HG03159 (cell line): Measurements from ENCODE around the gene HCST.
"Not testable (repeated sequence)": the region's sequence is repeated elsewhere in the genome, so short reads cannot be mapped to it uniquely, and the experiment has no call there.

Experiments used
- ATAC-seq: cut with Tn5 transposase; IDR thresholded peaks from one replicate; pipeline ENCODE4 v1.9.1; 2021; ENCODE audit warnings: mild to moderate bottlenecking, moderate library complexity; ENCODE audit not compliant: unreplicated experiment

Gene HCST

DNA sequence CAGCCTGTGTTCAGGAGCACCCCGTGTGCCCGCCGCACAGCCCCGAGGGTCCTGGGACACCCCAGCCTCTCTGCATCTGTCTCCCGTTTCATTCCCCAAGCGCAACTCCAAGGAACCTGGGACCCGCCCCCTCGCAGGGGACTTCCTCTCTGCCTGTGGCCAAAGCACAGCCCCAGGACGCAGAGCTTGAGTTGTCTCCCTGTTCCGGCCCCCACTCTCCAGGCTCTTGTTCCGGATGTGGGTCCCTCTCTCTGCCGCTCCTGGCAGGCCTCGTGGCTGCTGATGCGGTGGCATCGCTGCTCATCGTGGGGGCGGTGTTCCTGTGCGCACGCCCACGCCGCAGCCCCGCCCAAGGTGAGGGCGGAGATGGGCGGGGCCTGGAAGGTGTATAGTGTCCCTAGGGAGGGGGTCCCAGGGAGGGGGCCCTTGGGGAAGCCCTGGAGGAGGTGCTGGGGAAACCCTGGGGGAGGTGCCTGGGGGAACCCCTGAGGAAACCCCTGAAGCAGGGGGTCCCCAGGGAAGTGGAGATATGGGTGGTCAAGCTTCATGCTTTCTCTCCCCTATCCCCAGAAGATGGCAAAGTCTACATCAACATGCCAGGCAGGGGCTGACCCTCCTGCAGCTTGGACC, 1.3 kb downstream of the HCST start:
- peak; percentile 47 for ATAC-seq

- ATAC-seq = no peak
These were observed 2.2 kb downstream of the HCST start for GRCh38 chr19:35904311-35905068.

DNA sequence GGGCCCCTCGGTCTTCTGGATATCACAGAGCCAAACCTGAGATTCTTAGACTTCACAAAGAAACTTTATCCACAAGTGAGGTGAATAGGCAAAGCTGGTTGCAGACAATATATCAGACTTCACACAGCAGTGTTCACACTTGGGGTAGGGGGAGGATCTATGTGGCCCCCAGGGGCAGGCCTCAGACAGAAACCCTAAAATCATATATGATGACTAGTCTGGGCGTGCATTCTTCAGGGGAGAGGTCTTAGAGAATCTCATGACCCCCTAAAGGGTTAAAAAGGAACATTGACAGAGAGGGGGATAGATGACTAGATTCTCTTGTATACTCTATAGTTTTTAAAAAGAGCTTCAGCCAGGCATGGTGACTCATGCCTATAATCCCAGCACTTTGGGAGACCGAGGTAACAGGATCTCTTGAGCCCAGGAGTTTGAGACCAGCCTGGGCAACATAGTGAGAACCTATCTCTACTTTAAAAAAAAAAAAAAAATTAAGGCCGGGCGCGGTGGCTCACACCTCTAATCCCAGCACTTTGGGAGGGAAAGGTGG, 2.9 kb downstream of the HCST start:
- ATAC-seq = no peak

DNA sequence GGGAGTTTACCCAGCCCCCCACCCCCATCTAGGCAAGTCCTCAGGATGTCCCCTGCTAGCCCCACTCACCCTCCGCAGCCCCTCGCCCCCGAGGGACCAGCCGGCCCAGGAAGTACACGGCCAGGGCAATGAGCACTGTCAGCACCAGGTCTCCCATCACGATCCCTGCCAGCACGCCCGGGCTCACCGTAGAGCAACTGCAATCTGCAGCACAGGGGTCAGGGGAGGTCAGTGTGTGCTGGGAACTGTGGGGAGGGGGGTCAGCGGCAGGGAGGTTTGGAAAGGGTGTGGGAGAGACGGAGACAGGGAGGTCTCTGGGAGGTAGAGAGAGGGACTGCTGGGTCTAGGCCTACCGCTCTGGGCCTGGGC, 5.0 kb downstream of the HCST start:
- ATAC-seq = no peak

- no peak for ATAC-seq
These were observed 5.7 kb downstream of the HCST start, which contains the start of gene TYROBP for GRCh38 chr19:35908010-35908441. Gene TYROBP (minus strand): TSS chr19:35908295. CDS start chr19:35908228, 67 bp downstream.

DNA sequence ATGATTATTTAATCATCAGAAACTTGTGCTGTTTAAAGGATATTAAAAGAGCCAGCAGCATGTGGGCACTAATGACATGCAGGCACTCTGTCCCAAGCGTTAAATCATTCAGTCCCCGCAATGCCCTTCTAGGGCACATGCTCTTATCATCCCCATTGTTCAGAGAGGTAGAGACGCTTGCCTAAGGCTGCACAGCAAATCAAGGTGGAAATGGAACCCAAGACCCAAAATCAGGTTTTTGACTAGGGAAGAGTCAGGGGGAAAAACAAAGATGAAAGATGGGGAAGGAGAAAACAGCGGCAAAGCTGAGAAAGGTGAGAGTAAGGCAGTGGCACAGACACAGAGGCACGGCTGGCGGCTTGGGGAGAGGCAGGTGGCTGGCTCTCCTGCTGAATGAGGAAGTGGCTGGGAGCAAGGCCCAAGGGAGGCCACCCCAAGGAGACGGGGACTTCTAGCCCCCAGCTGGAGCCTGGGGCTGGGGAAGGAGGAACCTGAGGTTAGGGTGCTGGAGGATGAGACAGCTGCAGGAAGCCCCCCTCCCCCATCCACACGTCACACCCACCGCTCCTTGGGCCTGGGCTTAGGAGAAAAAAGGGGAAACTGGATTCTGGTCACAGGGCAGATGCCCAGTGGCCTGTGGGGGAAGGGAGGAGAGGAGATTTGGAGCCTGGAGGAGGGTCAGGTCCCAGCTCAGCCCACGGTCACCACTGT, 6.8 kb downstream of the HCST start:
- ATAC-seq = no peak

GRCh38 chr19:35909684-35910035, 7.3 kb downstream of the HCST start:
- ATAC-seq = no peak

DNA sequence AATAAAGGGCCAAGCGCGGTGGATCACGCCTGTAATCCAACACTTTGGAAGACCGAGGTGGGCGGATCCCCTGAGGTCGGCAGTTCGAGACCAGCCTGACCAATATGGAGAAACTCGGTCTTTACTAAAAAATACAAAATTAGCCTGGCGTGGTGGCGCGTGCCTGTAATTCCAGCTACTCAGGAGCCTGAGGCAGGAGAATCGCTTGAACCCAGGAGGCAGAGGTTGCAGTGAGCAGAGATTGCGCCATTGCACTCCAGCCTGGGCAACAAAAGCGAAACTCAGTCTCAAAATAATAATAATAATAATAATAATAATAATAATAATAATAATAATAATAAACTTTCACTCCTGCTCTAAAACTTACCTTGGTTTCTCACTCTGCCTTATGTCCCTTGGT, 8.0 kb downstream of the HCST start:
- ATAC-seq = not testable (repeated sequence)

- no peak for ATAC-seq
These were observed 8.8 kb downstream of the HCST start for GRCh38 chr19:35911173-35911572.

- ATAC-seq = no peak
These were observed 9.5 kb downstream of the HCST start for GRCh38 chr19:35911790-35912189.

DNA sequence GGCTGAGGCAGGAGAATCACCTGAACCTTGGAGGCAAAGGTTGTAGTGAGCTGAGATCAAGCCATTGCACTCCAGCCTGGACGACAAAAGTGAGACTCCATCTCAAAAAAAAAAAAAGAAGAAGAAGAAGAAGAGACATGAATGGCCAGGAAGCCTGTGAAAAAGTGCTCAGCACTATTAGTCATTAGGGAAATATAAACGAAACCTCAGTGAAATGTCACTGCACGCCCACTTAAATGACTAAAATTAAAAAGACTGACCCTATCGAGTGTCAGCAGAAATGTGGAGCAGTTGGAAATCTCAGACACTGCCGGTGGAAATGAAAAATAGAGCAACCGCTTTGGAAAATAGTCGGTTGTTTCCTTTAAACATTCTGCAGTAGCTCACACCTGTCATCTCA, 11.3 kb downstream of the HCST start:
- ATAC-seq = no peak

GRCh38 chr19:35915443-35915842, 13.1 kb downstream of the HCST start:
- ATAC-seq = no peak

DNA sequence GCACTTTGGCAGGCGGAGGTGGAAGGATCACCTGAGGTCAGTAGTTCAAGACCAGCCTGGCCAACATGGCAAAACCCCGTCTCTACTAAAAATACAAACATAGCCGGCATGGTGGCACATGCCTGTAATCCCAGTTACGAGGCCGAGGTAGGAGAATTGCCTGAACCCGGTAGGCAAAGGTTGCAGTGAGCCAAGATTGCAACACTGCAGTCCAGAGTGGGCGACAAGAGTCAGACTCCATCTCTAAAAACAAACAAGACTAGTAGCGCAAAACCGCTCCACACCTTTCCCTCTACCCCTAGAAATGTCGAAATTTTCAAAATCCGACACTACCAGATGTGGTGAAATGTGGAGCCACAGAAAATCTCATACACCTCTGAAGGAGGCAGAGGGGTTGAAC, 17.0 kb downstream of the HCST start:
- no peak for ATAC-seq

DNA sequence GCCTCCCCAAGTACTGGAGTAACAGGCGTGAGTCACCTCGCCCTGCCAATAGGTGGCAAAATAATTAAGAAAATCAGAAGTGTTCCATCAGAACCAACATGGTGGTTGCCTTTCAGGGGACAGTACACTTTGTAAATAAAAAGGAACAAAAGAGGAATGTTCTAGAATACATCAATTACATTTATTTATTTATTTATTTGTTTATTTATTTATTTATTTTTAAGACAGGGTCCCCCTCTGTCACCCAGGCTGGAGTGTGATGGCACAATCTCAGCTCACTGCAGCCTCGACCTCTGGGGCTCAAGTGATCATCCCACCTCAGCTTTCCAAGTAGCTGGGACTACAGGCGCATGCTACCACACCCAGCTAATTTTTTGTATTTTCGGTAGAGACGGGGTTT, 18.7 kb downstream of the HCST start:
- no peak for ATAC-seq

DNA sequence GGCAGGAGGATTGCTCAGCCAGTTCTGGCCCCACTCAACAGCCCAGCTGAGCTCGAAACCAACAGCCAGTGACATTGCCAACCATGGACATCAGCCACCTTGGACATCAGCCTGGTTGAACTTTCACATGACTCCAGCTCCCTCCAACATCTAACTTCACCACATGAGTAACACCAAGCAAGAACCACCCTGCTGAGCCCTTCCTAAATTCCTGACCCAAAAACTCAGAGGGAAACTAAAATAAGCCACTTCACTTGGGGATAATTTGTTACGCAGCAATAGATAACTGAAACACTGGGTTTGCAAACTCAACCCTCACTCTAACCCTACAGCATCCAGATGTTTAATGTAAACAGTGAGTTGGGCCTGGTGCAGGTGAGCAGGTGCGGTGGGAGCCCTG, 23.2 kb downstream of the HCST start:
- ATAC-seq = no peak

GRCh38 chr19:35928507-35928906, 26.2 kb downstream of the HCST start:
- no peak for ATAC-seq

GRCh38 chr19:35929876-35930275, 27.5 kb downstream of the HCST start:
- ATAC-seq = no peak

DNA sequence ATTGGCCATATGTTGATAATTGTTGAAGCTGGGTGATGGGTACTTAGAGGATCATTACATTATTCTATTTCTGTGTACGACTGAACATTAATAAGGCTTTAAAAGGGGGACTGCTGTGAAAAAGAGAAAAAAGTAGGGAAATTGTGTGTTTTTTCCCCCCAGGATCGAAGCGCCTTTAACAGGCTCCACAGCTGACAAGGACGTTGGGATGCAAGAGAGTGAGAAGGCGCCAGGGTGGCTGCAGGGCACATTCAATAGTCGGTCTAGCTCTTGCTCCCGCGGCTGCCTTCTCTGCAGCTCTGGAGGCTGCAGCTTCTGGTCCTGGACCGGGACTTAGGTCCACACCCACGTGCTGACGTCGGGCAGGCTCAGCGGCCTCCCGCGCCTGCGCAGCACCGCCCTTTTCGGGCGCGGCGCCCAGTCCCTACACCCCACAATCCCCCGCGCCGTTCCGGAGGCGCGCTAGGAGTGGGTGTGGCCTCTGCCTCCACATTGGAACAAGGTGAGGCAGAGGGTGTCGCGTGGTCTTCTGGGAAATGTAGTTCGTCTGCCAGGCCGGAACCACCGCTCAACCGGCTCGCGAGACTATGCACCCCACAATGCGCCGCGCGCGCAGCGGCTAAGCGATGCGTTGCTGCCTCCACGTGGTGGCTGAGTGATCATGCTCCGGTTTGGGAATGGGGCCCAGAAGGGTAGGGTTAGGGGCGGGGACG, 29.0 kb downstream of the HCST start:
- ATAC-seq = peak; percentile 93

GRCh38 chr19:35931874-35932202, 29.5 kb downstream of the HCST start:
- peak; percentile 3 for ATAC-seq

- ATAC-seq = no peak
These were observed 30.1 kb downstream of the HCST start for GRCh38 chr19:35932291-35932936.
